ENCODE results near the gene TUBG2.
"Not testable (repeated sequence)": the region's sequence is repeated elsewhere in the genome, so short reads cannot be mapped to it uniquely, and the experiment has no call there.

The TUBG2 gene

GRCh38 chr17:42655528-42655927 lies 3.6 kb upstream of the TUBG2 start:
- FAIRE-seq = no peak

- no peak for FAIRE-seq
These were observed 1.1 kb upstream of the TUBG2 start for GRCh38 chr17:42657824-42658588.

GRCh38 chr17:42659932-42660274 lies 819 bp downstream of the TUBG2 start:
- not testable (repeated sequence) for FAIRE-seq

GRCh38 chr17:42660692-42661345 lies 1.7 kb downstream of the TUBG2 start:
- FAIRE-seq = no peak

GRCh38 chr17:42665581-42666001 lies 6.5 kb downstream of the TUBG2 start:
- FAIRE-seq = no peak

- not testable (repeated sequence) for FAIRE-seq
These were observed 7.0 kb downstream of the TUBG2 start for GRCh38 chr17:42666126-42666525.

GRCh38 chr17:42667088-42667951 lies 8.2 kb downstream of the TUBG2 start:
- no peak for FAIRE-seq

GRCh38 chr17:42669705-42669976 lies 10.6 kb downstream of the TUBG2 start:
- FAIRE-seq = no peak

GRCh38 chr17:42669977-42670788 lies 11.1 kb downstream of the TUBG2 start:
- no peak for FAIRE-seq

- no peak for FAIRE-seq
These were observed 11.9 kb downstream of the TUBG2 start for GRCh38 chr17:42670789-42671657.

- FAIRE-seq = no peak
These were observed 13.0 kb downstream of the TUBG2 start for GRCh38 chr17:42672038-42672437.

GRCh38 chr17:42673266-42673884 lies 14.3 kb downstream of the TUBG2 start:
- no peak for FAIRE-seq

GRCh38 chr17:42673885-42674754 lies 15.0 kb downstream of the TUBG2 start:
- no peak for FAIRE-seq

GRCh38 chr17:42674755-42675347 lies 15.8 kb downstream of the TUBG2 start:
- no peak for FAIRE-seq

- FAIRE-seq = no peak
These were observed 16.4 kb downstream of the TUBG2 start for GRCh38 chr17:42675348-42675964.

- FAIRE-seq = no peak
These were observed 16.9 kb downstream of the TUBG2 start for GRCh38 chr17:42675965-42676423.

- no peak for FAIRE-seq
These were observed 17.4 kb downstream of the TUBG2 start, which contains the start of gene PLEKHH3 for GRCh38 chr17:42676424-42677011. TSS of gene PLEKHH3 (minus strand) at chr17:42676994. CDS start at chr17:42676563, 431 bp downstream.

- FAIRE-seq = peak; percentile 87
These were observed 18.2 kb downstream of the TUBG2 start for GRCh38 chr17:42677012-42677857.
